HUES48 (cell line): ENCODE measurements around the gene ZMYND11.
A peak's percentile ranks its signal among the peaks of the same experiment; 100 is the strongest.

Experiments
- H3K27ac ChIP-seq: one replicate; pipeline ENCODE4 v1.7.0; 2013; ENCODE audit warnings: low read depth, low read length, inconsistent platforms
- H3K27me3 ChIP-seq: 2 replicates; pipeline ENCODE4 v1.6.1; 2013; ENCODE audit warnings: mild to moderate bottlenecking, low read length; ENCODE audit not compliant: control insufficient read depth, insufficient read depth
- H3K36me3 ChIP-seq: 2 replicates; pipeline ENCODE4 v1.6.1; 2013; ENCODE audit warnings: low read length; ENCODE audit not compliant: control insufficient read depth, insufficient read depth
- H3K4me1 ChIP-seq: 2 replicates; pipeline ENCODE4 v1.6.1; 2013; ENCODE audit warnings: mild to moderate bottlenecking, low read length; ENCODE audit not compliant: control insufficient read depth, insufficient read depth
- H3K4me3 ChIP-seq: 2 replicates; pipeline ENCODE4 v1.5.1; 2013; ENCODE audit warnings: mild to moderate bottlenecking, low read depth, low read length
- H3K9ac ChIP-seq: 2 replicates; pipeline ENCODE4 v1.6.1; 2013; ENCODE audit warnings: mild to moderate bottlenecking, low read depth, low read length, moderate library complexity
- H3K9me3 ChIP-seq: 2 replicates; pipeline ENCODE4 v1.6.1; 2013; ENCODE audit warnings: low read length; ENCODE audit not compliant: control insufficient read depth, insufficient read depth

Gene ZMYND11

GRCh38 chr10:135132-135600 lies at the start of gene ZMYND11:
Gene ZMYND11, plus strand, starts transcription at chr10:135455. Its CDS starts 44,558 bp downstream, at chr10:180013.
- Histone ChIP-seq H3K27me3 (peaks cover 25% of the 10 kb centered on the region), H3K4me3 (peak within 1 kb of the TSS; percentile 66), H3K36me3 (no peaks in the 10 kb centered on the region), H3K9me3 (no peaks in the 10 kb centered on the region), H3K9ac (peak within 1 kb of the TSS; percentile 89), H3K4me1 (peaks cover 21% of the 10 kb centered on the region), H3K27ac (peak within 1 kb of the TSS; percentile 85)

GRCh38 chr10:86031-86430 lies 49.2 kb upstream of the ZMYND11 start:
- H3K27ac ChIP-seq, result no peak overlapping the region
- H3K4me1 ChIP-seq, result no peaks in the 10 kb centered on the region
- no peaks in the 10 kb centered on the region for H3K36me3 ChIP-seq
- no peaks in the 10 kb centered on the region for H3K27me3 ChIP-seq
- H3K9me3 ChIP-seq, result no peaks in the 10 kb centered on the region
- H3K9ac ChIP-seq, result no peak overlapping the region
- H3K4me3 ChIP-seq, result no peak overlapping the region

DNA sequence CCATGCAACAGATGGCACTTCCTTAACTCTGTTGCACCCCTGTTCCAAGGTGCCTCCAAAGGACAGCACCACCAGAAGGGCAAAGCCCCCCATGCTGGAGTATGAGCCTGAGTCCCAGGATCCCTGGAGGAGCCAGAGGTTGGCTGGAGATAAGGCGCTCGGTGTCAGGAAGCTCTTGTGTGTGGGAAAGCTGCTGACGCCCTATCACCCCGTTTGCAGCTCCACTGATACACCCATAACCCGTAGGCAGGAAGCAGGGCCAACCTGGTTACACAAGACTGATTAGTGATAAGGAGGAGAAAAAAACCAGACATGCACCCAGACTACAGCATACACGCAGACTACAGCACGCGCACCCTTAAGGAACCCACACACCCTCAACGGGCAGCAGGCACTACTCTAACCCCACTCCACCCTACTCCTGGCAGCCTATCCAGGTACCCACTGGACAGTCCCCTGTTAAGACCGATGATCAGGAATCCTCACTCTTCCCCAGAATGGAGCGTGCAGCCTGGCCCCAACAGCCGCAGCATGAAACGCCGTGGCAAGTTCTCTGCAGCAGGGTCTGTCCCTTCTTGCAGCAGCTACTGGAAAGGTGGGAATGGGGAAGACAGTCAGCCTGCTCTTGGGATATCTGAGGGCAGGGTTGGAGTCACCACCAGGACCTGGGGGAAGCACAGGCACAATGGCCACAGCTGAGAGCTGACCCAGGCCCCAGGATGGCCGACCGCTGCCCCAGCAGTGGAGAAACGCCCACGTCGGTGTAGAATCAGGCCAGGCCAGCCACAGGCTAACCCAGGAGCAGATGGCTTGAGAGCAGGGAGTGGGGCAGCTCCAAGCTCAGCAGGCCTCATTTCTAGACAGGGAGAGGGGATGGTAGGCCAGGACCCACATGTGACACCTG lies 47.8 kb upstream of the ZMYND11 start:
- no peaks in the 10 kb centered on the region for H3K36me3 ChIP-seq
- H3K27ac ChIP-seq, result no peak overlapping the region
- no peaks in the 10 kb centered on the region for H3K27me3 ChIP-seq
- peaks cover 3% of the 10 kb centered on the region; the same call in 1 of the 2 replicates for H3K9me3 ChIP-seq
- H3K4me1 ChIP-seq, result no peaks in the 10 kb centered on the region
- no peak overlapping the region for H3K9ac ChIP-seq
- no peak overlapping the region for H3K4me3 ChIP-seq

DNA sequence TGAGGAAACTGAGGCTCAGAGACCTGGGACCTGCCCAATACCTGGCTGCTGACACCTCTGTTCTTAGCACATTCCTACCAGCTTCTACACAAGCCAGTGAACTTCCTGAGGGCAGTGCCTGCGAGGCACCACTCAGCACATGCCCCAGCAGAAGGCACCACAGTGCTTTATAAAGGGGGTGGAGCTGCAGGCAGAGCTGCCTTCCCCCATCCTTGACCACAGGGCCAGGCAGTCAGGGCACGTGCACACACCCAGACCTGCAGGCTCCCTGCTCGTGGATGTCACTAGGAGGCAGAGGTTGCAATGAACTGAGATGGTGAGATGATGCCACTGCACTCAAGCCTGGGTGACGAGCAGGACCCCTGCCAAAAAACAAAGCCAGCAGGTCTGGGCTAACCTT lies 47.0 kb upstream of the ZMYND11 start:
- Histone ChIP-seq H3K9ac (no peak overlapping the region), H3K36me3 (no peaks in the 10 kb centered on the region), H3K4me3 (no peak overlapping the region), H3K4me1 (no peaks in the 10 kb centered on the region), H3K9me3 (peaks cover 3% of the 10 kb centered on the region; the same call in 1 of the 2 replicates), H3K27me3 (no peaks in the 10 kb centered on the region), H3K27ac (no peak overlapping the region)

- Histone ChIP-seq H3K4me3 (no peak overlapping the region), H3K27me3 (no peaks in the 10 kb centered on the region), H3K4me1 (no peaks in the 10 kb centered on the region), H3K36me3 (no peaks in the 10 kb centered on the region), H3K9ac (no peak overlapping the region), H3K27ac (no peak overlapping the region), H3K9me3 (peaks cover 3% of the 10 kb centered on the region; the same call in 1 of the 2 replicates)
Measured at GRCh38 chr10:89248-89647, 46.0 kb upstream of the ZMYND11 start.

GRCh38 chr10:90161-90560 lies 45.1 kb upstream of the ZMYND11 start:
- Histone ChIP-seq H3K36me3 (no peaks in the 10 kb centered on the region), H3K27me3 (no peaks in the 10 kb centered on the region), H3K9me3 (peaks cover 7% of the 10 kb centered on the region), H3K4me3 (no peak overlapping the region), H3K9ac (no peak overlapping the region), H3K4me1 (no peaks in the 10 kb centered on the region), H3K27ac (no peak overlapping the region)

DNA sequence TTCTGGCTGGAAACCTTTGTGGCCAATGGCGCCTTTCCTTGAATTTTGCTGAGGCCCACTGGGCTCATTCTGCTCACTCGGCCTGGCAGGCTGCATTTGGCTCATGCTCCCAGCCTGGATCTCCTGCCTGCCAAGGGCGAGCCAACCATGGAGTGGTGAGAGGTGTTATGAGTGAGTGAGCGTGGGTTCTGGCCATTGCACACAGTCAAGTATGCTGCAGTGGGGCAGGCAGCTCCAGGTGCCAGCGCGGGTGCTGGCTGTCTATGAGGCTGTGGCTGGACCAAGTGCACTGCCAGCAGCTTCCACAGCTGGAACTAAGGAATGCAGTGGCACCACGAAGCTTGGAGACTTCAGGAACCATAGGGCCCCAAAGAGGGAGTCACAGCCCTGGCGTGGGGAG lies 43.9 kb upstream of the ZMYND11 start:
- Histone ChIP-seq H3K27me3 (no peaks in the 10 kb centered on the region), H3K4me3 (no peak overlapping the region), H3K27ac (no peak overlapping the region), H3K36me3 (no peaks in the 10 kb centered on the region), H3K9ac (no peak overlapping the region), H3K4me1 (no peaks in the 10 kb centered on the region), H3K9me3 (peaks cover 18% of the 10 kb centered on the region)

DNA sequence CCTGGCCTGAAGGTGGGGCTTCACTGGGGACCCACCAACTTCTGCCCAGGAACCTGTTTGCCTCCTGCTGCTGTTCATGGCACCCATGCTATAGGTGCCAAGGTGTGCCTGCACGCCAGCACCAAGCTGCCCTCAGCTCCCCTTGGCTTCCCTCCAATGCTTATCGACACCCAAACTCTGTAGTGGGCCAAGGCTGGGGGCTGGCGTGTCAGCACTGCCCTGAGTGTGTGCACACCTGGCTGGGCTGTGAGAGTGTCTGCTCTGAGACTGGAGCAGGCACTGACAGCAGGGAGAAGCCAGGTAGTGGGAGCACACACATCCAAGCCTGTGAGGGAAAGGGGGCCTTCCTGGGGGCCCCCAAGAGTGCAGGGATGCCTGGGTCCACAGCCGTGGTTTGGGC lies 43.1 kb upstream of the ZMYND11 start:
- Histone ChIP-seq H3K4me1 (no peaks in the 10 kb centered on the region), H3K9ac (no peak overlapping the region), H3K9me3 (peaks cover 22% of the 10 kb centered on the region), H3K27ac (no peak overlapping the region), H3K4me3 (no peak overlapping the region), H3K36me3 (no peaks in the 10 kb centered on the region), H3K27me3 (no peaks in the 10 kb centered on the region)

- Histone ChIP-seq H3K9ac (no peak overlapping the region), H3K36me3 (no peaks in the 10 kb centered on the region), H3K9me3 (peaks cover 29% of the 10 kb centered on the region), H3K27me3 (no peaks in the 10 kb centered on the region), H3K4me1 (no peaks in the 10 kb centered on the region), H3K4me3 (no peak overlapping the region), H3K27ac (no peak overlapping the region)
Measured at GRCh38 chr10:92846-93245, 42.4 kb upstream of the ZMYND11 start.

GRCh38 chr10:94613-95012 lies 40.6 kb upstream of the ZMYND11 start:
- no peaks in the 10 kb centered on the region for H3K27me3 ChIP-seq
- H3K9ac ChIP-seq, result no peak overlapping the region
- H3K9me3 ChIP-seq, result peaks cover 34% of the 10 kb centered on the region
- no peak overlapping the region for H3K4me3 ChIP-seq
- no peaks in the 10 kb centered on the region for H3K36me3 ChIP-seq
- no peak overlapping the region for H3K27ac ChIP-seq
- no peaks in the 10 kb centered on the region for H3K4me1 ChIP-seq

DNA sequence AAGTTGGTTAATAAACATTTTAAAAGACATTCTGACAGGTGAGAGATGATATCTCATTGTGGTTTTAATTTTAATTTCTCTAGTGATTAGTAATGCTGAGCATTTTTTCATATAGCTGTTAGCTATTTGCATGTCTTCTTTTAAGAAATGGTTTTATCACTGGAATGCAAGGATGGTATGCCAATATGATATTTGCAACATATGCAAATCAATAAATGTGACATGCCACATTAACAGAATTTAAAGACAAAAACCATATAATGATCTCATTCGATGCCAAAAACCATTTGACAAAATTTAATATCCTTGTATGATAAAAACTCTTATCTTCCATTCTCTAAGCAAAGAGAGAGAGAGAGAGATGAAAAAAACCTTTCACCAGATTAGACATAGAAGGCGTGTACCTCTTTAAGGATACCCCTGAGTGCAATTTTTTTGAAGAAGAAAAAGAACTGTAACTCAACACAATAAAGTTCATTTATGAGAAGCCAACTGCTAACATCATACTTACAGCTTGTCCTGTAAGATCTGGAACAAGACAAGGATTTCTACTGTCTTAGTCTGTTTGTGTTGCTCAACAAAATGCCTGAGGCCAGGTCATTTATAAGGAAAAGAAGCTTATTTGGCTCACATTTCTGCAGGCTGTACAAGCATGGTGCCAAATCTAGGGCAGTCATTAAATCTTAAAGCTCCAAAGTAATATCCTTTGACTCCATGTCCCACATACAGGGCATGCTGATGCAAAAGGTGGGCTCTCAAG lies 39.7 kb upstream of the ZMYND11 start:
- no peak overlapping the region for H3K9ac ChIP-seq
- H3K4me3 ChIP-seq, result no peak overlapping the region
- H3K9me3 ChIP-seq, result peaks cover 38% of the 10 kb centered on the region
- H3K27ac ChIP-seq, result no peak overlapping the region
- no peaks in the 10 kb centered on the region for H3K4me1 ChIP-seq
- H3K27me3 ChIP-seq, result no peaks in the 10 kb centered on the region
- no peaks in the 10 kb centered on the region for H3K36me3 ChIP-seq
